GM21528 (cell line): ENCODE data around the gene CHCHD6.

ENCODE experiments used
- ATAC-seq: cut with Tn5 transposase; IDR thresholded peaks from one replicate; pipeline ENCODE4 v1.9.1; 2021; ENCODE audit warnings: mild to moderate bottlenecking, moderate library complexity; ENCODE audit not compliant: unreplicated experiment, low FRiP score

CHCHD6 gene

DNA sequence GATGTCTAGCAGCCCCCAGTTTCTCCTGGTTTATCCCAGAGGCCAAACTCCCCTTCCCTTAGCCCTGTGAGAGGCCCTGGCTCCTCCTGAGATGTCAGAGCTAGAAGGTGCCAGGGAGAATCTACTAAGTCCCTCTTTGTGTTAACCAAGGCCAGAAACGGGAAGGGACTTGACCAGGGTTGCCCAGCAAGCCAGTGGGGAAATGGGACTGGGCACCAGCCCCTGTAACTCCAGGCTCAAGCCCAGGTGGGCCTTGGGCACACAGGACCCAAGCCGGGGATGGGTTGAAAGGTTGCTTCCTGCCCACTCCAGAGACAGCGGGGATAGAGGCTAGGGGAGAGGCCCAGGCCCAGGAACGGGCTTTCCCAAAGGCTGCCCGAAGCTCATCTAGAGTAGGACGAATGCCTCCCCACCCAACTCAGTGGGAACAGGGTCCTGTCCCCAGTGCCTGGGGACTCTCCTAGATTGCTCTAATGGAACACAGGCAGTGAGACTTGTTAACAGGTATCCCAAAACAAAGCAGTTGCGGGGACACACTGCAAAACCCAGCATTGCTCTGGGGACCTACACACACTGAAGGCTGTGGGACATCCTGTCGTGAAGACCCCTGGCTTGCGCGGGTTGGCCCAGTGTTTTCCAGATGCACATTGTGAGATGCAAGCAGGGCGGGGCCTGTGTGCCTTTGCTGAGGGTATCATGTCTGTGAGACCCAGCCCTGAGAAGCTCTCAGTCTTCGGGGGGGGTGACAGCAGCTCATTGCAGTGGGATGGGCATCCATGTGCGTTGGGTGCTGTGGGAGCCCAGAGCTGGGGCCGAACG lies 36.2 kb upstream of the CHCHD6 start:
- ATAC-seq, result no peak

GRCh38 chr3:126668450-126669401 lies 35.3 kb upstream of the CHCHD6 start:
- no peak for ATAC-seq

GRCh38 chr3:126671521-126671920 lies 32.5 kb upstream of the CHCHD6 start:
- no peak for ATAC-seq

DNA sequence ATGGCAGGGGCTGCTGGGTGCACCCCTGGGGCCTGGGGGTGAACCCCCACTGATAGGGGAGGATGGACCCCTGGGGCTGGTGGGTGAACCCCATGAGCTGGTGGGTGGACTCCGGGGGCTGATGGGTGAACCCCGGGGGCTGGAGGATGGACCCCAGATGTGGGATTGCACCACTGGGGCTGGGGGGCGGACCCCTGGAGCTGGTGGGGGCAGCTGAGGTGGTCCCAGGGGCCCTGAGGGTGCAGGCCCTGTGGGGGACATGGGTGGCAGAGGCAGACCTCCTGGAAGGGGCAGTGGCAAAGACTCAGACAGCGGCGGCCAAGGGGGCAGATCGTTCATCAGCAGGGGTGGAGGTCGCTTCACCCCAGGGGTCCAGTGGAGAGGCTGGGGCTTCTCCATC lies 31.7 kb upstream of the CHCHD6 start:
- no peak for ATAC-seq

DNA sequence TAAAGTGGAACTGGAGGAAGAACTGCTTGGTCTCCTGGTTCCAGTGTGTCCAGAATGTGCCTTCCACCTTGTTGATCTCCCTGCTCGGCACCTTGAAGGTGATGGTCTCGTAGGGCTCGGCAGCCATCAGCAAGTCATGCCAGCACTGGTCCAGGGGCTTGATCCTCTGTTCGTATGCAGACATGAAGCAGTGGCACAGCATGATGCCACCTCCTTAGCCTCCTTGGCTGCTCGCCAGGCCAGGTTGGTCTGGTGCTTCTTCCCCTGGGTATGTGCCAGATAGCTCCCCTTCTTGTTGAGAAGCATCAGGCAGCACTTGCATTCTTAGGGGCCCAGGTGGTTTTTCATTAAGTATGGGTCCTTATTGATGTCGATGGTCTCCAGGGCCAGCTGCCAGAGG lies 31.3 kb upstream of the CHCHD6 start:
- ATAC-seq, result no peak

DNA sequence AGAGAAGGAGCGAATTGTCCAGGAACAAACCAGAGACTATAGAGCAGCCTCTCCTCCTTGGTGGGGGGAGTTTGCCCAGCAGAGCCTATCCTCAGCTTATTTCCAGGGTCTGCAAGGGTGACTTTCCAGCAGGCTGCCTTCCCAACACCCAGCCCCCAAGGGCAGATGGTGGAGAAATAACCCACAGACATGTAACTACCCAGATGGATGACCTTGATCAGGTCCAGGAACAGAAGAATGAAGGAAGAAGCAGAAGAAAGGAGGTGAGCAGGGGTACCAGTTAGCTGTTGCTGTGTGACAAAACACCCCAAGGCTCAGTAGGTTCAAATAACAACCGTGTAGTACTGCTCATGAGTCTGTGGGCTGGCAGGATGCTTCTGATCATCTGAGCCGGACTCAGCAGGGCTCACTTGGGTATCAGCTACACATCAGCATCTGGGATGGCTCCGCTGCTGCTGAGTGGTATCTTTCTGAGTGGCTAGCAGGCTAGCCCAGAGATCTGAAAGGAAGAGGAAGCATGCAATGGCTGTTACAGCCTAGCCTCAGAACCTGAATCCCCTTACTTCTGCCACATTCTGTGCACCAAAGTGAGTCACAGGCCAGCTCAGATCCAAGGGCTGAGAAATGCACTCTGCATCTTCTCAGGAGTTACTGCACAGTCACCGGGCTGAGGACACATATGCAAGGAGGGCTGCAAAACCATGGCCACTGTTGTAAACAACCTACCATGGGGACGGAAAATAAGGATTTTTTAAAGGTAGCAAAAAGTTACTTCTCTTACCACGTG lies 26.9 kb upstream of the CHCHD6 start:
- ATAC-seq, result no peak

DNA sequence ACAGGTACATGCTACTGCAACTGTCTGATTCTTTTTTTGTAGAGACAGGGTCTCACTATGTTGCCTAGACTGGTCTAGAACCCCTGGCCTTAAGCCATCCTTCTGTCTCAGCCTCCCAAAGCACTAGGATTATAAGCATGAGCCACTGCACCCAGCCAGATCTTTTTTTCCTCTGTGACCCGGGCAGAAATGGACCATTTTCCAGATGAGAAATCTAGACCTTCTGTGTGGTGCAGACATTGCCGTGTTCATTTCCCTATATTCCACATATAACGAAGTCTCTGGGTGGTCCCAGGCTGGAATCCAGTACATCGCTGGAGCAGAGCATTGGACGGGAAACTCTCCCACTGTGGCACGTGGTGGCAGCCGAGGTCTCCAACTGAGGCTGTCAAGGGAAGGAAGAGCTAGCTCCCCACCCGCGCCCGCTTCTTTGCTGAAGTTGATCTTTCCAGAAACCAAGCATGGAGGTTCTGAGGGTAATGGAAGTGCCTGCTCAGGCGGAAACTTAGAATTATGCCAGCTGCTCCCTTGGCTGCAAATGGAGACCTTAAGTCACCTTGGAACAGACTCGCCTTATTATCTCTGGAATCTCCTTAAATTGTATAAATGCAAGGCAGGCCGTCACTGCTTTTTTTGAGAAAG lies 26.1 kb upstream of the CHCHD6 start:
- no peak for ATAC-seq

DNA sequence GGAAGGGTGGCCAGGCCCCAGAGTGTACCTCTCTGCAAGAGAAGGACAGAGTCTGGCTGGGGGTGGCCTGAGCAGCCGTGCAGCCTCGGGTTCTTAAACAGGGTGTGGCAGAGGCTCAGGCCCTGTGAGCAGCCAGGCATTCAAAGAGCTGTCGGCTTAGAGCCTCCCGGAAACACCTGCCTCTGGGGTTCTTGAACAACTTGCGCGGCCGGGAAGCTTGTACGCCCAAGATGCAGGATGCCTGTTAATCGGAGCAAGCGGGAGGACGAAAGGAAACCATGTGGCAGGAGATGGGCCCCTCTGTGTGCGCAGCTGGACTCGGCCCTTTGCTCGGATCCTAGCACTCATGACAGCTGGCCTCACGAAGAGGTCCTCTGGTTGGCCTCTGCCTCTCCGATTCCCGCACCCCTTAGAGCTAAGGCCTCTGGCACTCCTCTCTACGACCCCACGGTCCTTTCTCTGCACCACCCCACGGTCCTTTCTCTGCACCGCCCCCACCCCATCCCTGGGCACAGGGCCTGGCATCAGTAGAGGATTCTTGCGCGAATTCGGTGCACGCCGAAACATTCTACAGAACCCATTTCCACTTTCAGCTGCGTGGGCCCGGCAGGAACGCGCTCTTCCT lies 25.2 kb upstream of the CHCHD6 start:
- ATAC-seq, result no peak

GRCh38 chr3:126679318-126679751 lies 24.7 kb upstream of the CHCHD6 start:
- ATAC-seq, result no peak

GRCh38 chr3:126679831-126680666 lies 24.0 kb upstream of the CHCHD6 start:
- no peak for ATAC-seq

GRCh38 chr3:126680667-126681055 lies 23.4 kb upstream of the CHCHD6 start:
- ATAC-seq, result no peak

GRCh38 chr3:126682009-126682408 lies 22.0 kb upstream of the CHCHD6 start:
- ATAC-seq, result no peak

DNA sequence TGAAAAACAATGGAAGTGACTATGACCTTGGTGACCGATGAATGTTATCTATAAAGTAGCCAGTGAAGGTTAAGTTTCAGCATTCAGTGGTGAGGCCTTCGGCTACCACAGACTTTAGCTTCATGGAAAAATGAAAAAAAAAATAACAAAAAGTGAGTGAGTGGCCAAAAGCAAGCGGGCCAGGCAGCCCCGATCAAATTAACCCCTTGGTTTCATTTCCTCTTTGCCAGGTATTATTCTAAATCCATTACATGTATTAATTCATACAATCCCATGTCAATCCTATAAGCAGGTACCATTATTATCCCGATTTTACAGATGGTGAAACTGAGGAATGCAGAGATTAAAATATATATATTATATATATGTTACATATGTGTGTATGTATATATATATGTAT lies 21.0 kb upstream of the CHCHD6 start:
- ATAC-seq, result no peak

DNA sequence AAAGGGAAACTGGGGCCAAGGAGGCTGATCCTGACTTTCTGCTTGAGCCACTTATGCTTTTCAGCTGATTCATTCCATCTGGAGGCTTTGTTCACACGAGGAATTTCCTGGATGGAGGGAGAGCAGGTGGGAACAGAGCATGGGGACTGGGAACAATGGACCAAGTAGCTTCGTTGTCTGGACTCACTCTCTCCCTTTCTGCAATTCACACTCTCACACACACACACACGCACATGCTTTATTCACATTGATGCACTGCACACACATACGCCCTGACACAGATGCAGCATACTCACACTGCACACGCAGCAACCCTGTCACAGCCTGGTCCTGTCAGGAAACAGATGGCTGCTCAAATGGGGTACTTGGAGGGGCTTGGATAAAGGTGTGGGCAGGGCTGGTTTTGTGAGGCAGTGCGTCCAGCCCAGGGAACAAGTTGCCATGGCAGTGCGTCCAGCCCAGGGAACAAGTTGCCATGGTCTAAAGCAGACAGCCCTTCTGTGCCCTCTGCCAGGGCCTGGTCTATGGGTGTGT lies 19.8 kb upstream of the CHCHD6 start:
- no peak for ATAC-seq

DNA sequence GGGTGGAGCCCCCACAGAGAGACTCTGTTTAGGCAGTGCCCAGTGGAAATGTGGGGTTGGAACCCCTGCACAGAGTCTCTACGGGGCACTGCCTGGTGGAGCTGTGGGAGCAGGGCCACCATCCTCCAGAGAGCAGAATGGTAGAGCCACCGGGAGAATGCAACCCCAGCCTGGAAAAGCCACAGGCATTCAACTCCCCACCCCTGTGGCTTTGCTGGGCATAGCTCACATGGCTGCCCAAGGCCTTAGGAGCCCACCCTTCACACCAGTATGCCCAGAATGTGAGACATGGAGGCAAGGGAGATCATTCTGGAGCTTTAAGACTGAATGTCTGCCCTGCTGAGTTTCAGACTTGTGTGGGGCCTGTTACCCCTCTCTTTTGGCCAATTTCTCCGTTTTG lies 19.0 kb upstream of the CHCHD6 start:
- ATAC-seq, result no peak

DNA sequence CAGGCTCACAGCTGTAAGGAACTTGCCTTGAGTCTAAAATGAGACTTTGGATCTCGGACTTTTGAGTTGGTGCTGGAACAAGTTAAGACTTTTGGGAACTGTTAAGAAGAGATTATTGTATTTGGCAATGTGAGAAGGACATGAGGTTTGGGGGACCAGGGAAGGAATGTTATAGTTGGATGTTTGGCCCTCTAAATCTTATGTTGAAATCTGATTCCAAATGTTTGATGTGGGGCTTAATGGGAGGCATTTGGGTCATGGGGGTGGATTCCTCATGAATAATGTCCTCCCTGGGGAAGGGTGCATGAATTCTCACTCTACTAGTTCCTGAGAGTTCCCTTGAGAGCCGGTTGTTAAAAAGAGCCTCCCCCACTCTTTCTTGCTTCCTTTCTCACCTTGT lies 18.5 kb upstream of the CHCHD6 start:
- no peak for ATAC-seq

DNA sequence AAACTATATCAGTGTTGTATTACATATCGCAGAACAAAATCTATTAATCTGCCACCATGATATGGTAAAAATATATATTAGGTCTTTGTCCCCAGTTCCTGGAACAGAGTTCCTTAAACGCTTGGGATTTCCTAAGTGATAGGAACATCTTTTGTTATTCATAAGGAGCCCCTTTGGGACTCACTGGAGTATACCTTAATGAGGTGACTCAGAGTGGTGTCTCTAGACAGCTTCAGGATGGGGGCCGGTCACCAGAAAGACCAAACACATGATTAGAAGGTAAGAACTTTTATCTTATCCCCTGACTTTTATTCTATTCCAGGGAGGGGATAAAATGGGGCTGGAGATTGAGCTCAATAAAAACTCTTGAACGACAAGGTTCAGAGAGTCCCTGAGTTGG lies 12.3 kb upstream of the CHCHD6 start:
- ATAC-seq, result no peak

DNA sequence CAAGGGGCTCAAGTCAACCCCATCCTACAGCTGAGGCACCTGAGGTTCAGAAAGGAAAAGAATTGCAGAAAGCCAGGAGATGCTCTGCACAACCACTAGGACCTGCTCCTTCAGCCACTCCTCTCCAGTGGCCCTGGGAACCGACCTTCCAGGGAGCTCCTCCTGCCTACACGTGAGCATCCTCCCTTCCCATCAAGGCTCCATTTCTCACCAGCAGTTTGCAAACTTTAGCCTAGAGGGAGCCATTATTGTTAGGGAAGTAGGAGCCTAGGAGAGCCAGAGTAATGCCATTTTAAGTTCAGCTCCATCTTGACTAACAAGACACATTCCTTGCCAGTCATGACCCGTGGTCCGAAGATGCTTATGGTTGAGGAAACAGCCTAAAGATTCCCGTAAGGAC lies 11.2 kb upstream of the CHCHD6 start:
- ATAC-seq, result no peak

DNA sequence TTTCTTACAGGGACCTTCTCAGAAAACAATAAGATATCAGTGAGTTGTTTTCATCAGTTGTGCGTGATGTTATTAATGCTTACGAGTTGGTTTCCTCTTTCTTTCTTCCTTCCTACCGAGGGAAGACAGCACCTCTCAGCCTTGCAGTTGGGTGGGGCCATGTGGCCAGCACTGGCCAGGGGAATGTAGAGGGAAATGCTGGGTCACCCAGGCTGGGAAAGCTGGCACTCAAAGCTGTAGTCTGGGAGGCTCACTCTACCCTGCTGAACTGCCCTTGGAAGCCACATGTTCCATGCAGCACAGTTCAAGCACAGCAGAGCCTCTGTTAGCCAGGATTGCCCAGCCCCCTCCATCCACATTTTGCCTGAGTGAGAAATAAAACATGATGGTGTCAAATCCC lies 10.1 kb upstream of the CHCHD6 start:
- no peak for ATAC-seq
